BLaER1 (cell line): ENCODE results near the gene UNC93B1.
A peak's percentile ranks its signal among the peaks of the same experiment; 100 is the strongest.

Experiments
- H3K27ac ChIP-seq: shearing (Covaris generic); formaldehyde crosslinking; 2 replicates; pipeline ENCODE4 v1.8.1; 2022
- H3K27me3 ChIP-seq: shearing (Covaris generic); formaldehyde crosslinking; 2 replicates; pipeline ENCODE4 v1.8.1; 2022
- H3K36me3 ChIP-seq: shearing (Covaris generic); formaldehyde crosslinking; 2 replicates; pipeline ENCODE4 v1.8.1; 2022
- H3K4me1 ChIP-seq: shearing (Covaris generic); formaldehyde crosslinking; 2 replicates; pipeline ENCODE4 v1.8.1; 2022
- H3K4me2 ChIP-seq: shearing (Covaris generic); formaldehyde crosslinking; 2 replicates; pipeline ENCODE4 v1.8.1; 2022
- H3K4me3 ChIP-seq: shearing (Covaris generic); formaldehyde crosslinking; 2 replicates; pipeline ENCODE4 v1.8.1; 2022
- H3K9ac ChIP-seq: shearing (Covaris generic); formaldehyde crosslinking; 2 replicates; pipeline ENCODE4 v1.8.1; 2022
- H3K9me3 ChIP-seq: shearing (Covaris generic); formaldehyde crosslinking; 2 replicates; pipeline ENCODE4 v1.8.1; 2022
- H4K20me1 ChIP-seq: shearing (Covaris generic); formaldehyde crosslinking; 2 replicates; pipeline ENCODE4 v1.8.1; 2022
- Cebpa-rat ChIP-seq: shearing (Covaris generic); IDR thresholded peaks from 2 replicates; pipeline ENCODE4 v1.8.1; 2022

Gene UNC93B1

GRCh38 chr11:68011051-68011943 lies 7.4 kb upstream of the UNC93B1 start:
- Histone ChIP-seq H3K27ac (peak overlapping the region; percentile 96), H4K20me1 (no peaks in the 10 kb centered on the region), H3K27me3 (no peaks in the 10 kb centered on the region), H3K4me1 (peaks cover 98% of the 10 kb centered on the region), H3K36me3 (0 out of 2 replicates have a peak, but pooled peaks cover 5% of the 10 kb centered on the region), H3K4me3 (peak overlapping the region; percentile 67), H3K9ac (peak overlapping the region; percentile 84), H3K4me2 (peak overlapping the region; percentile 100), H3K9me3 (no peaks in the 10 kb centered on the region)
- TF ChIP-seq Cebpa-rat, result no peak

- H3K4me3 ChIP-seq, result peak within 1 kb of the TSS; percentile 67
- no peaks in the 10 kb centered on the region for H4K20me1 ChIP-seq
- peak within 1 kb of the TSS; percentile 96 for H3K27ac ChIP-seq
- peaks cover 100% of the 10 kb centered on the region for H3K4me1 ChIP-seq
- H3K4me2 ChIP-seq, result peak within 1 kb of the TSS; percentile 100
- peak; percentile 91 for TF ChIP-seq Cebpa-rat
- 0 out of 2 replicates have a peak, but pooled peaks cover 5% of the 10 kb centered on the region for H3K36me3 ChIP-seq
- H3K9ac ChIP-seq, result peak within 1 kb of the TSS; percentile 84
- H3K27me3 ChIP-seq, result no peaks in the 10 kb centered on the region
- H3K9me3 ChIP-seq, result no peaks in the 10 kb centered on the region
These were observed 6.5 kb upstream of the UNC93B1 start, which contains the start of gene ALDH3B1 for GRCh38 chr11:68010090-68011041. ALDH3B1 (plus strand) TSS chr11:68010327; CDS start chr11:68015298, 4,971 bp downstream.

GRCh38 chr11:68009391-68010089 lies 5.6 kb upstream of the UNC93B1 start:
- Histone ChIP-seq H3K27me3 (no peaks in the 10 kb centered on the region), H3K36me3 (0 out of 2 replicates have a peak, but pooled peaks cover 5% of the 10 kb centered on the region), H3K9ac (peak overlapping the region; percentile 84), H3K4me3 (peak overlapping the region; percentile 67), H3K4me2 (peak overlapping the region; percentile 100), H3K9me3 (no peaks in the 10 kb centered on the region), H3K4me1 (peaks cover 100% of the 10 kb centered on the region), H3K27ac (peak overlapping the region; percentile 96), H4K20me1 (no peaks in the 10 kb centered on the region)
- TF ChIP-seq Cebpa-rat, result no peak

GRCh38 chr11:68008381-68009337 lies 4.8 kb upstream of the UNC93B1 start:
- H3K4me2 ChIP-seq, result peak overlapping the region; percentile 100
- TF ChIP-seq Cebpa-rat, result no peak
- peak overlapping the region; percentile 84 for H3K9ac ChIP-seq
- H3K9me3 ChIP-seq, result no peaks in the 10 kb centered on the region
- H3K4me3 ChIP-seq, result peak overlapping the region; percentile 67
- no peaks in the 10 kb centered on the region for H3K27me3 ChIP-seq
- peaks cover 97% of the 10 kb centered on the region for H3K4me1 ChIP-seq
- 0 out of 2 replicates have a peak, but pooled peaks cover 4% of the 10 kb centered on the region for H3K36me3 ChIP-seq
- no peaks in the 10 kb centered on the region for H4K20me1 ChIP-seq
- peak overlapping the region; percentile 96 for H3K27ac ChIP-seq

GRCh38 chr11:68007498-68008380 lies 3.8 kb upstream of the UNC93B1 start:
- H3K9me3 ChIP-seq, result no peaks in the 10 kb centered on the region
- peak overlapping the region; percentile 67; the same call in 1 of the 2 replicates for H3K4me3 ChIP-seq
- H4K20me1 ChIP-seq, result no peaks in the 10 kb centered on the region
- peak overlapping the region; percentile 84 for H3K9ac ChIP-seq
- H3K27ac ChIP-seq, result peak overlapping the region; percentile 96
- no peaks in the 10 kb centered on the region for H3K36me3 ChIP-seq
- H3K4me1 ChIP-seq, result peaks cover 89% of the 10 kb centered on the region
- TF ChIP-seq Cebpa-rat, result no peak
- no peaks in the 10 kb centered on the region for H3K27me3 ChIP-seq
- H3K4me2 ChIP-seq, result peak overlapping the region; percentile 100

GRCh38 chr11:68006606-68007166 lies 2.8 kb upstream of the UNC93B1 start:
- H4K20me1 ChIP-seq, result no peaks in the 10 kb centered on the region
- H3K36me3 ChIP-seq, result no peaks in the 10 kb centered on the region
- H3K9ac ChIP-seq, result no peak overlapping the region; the same call in 1 of the 2 replicates
- no peak for TF ChIP-seq Cebpa-rat
- peaks cover 89% of the 10 kb centered on the region for H3K4me1 ChIP-seq
- H3K4me2 ChIP-seq, result peak overlapping the region; percentile 96
- H3K9me3 ChIP-seq, result no peaks in the 10 kb centered on the region
- H3K4me3 ChIP-seq, result no peak overlapping the region
- H3K27me3 ChIP-seq, result no peaks in the 10 kb centered on the region
- peak overlapping the region; percentile 59 for H3K27ac ChIP-seq

GRCh38 chr11:68004551-68005335 lies 846 bp upstream of the UNC93B1 start:
- TF ChIP-seq Cebpa-rat, result no peak
- Histone ChIP-seq H3K4me1 (peaks cover 89% of the 10 kb centered on the region), H3K36me3 (peaks cover 11% of the 10 kb centered on the region), H3K27ac (peak overlapping the region; percentile 93), H3K9ac (peak overlapping the region; percentile 82), H3K4me3 (peak overlapping the region; percentile 76), H3K4me2 (peak overlapping the region; percentile 96), H3K9me3 (no peaks in the 10 kb centered on the region), H4K20me1 (no peaks in the 10 kb centered on the region), H3K27me3 (no peaks in the 10 kb centered on the region)
